LHCN-M2 (cell line): ENCODE measurements around the gene TTC14. TPM values are rescaled to one million over a fixed set of nuclear protein-coding genes. Genes with fewer than 3 reads are reported as not detected.
A peak's percentile ranks its signal among the peaks of the same experiment; 100 is the strongest.
"Not testable (repeated sequence)": the region's sequence is repeated elsewhere in the genome, so short reads cannot be mapped to it uniquely, and the experiment has no call there.

Experiments
- DNase-seq: peaks from one replicate; pipeline ENCODE4 v3.0.0-alpha.2; 2012; ENCODE audit warnings: low read depth
- polyA plus RNA-seq: library from polyadenylated mRNA; unstranded; fragments of >200 nt; gene quantifications from one replicate; pipeline ENCODE4 v1.2.1, GENCODE V29; 2012; ENCODE audit warnings: missing spikeins
- total RNA-seq: library from RNA; depleted of rRNA; stranded (reverse); fragments of >200 nt; gene quantifications from 2 replicates; pipeline ENCODE4 v1.2.3, GENCODE V29; 2014; rRNA removed

The TTC14 gene
- total RNA-seq, result 16.3 and 16.8 TPM in 2 replicates
- polyA plus RNA-seq, result 6.6 TPM

GRCh38 chr3:180601688-180602666 lies at the start of gene TTC14:
Gene TTC14, plus strand, starts transcription at chr3:180602163. Its CDS starts 99 bp downstream, at chr3:180602262.
- DNase-seq, result peak; percentile 93

DNA sequence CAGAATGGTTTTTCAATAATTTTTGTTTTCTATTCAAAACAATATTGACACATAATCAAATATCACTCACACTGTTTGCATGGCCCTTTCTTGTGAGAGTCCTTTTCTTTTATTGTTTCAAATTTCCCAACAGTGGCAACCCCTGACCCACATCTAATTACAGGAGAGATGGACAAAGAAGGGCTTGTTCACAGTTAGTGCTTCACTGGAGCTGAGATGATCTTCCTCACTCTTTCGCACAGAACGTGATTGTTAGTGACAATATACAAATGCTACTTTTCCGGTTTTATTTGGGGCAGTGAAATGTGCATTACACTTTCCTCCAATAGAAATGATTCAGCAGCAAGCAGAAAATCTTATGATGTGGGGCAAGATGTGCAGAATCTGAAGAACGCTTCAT lies 38.6 kb upstream of the TTC14 start:
- DNase-seq, result no peak

DNA sequence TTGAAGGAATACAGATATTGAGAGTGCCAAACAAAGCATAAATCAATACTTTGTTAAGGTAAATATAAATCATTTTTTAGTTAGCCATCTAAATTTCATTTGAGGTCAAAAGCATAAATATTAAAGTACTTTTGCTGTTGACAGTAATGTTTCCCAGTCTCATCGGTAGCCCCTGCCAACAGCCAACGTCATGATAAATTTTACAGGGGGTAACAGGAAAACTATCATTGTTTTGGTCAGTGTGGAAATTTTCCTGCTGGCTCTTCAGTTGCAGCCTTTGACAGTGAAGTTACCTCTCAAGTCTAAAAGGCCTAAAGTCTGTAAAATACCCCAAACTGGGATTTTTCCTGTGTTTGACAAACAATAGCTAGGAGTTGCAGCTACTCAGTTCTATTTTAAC lies 37.3 kb upstream of the TTC14 start:
- no peak for DNase-seq

DNA sequence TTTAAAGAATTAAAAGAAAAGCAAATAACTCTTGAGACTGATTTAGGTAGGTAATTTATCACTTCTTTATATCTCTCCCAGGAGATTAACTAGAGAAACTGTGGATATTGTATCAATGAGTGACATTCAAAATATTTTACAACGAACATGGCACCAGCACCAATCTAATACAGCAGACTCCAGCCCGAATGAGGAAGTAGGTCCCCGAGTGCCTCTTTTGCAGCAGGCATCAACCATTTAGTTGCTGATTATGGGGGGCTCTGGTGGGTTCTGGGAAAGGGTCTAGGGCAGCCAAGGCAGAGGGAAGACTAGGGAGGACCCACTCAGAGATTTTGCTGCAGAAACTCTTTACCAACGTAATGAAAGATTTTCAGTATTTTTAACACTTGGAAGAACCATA lies 31.7 kb upstream of the TTC14 start:
- no peak for DNase-seq

DNA sequence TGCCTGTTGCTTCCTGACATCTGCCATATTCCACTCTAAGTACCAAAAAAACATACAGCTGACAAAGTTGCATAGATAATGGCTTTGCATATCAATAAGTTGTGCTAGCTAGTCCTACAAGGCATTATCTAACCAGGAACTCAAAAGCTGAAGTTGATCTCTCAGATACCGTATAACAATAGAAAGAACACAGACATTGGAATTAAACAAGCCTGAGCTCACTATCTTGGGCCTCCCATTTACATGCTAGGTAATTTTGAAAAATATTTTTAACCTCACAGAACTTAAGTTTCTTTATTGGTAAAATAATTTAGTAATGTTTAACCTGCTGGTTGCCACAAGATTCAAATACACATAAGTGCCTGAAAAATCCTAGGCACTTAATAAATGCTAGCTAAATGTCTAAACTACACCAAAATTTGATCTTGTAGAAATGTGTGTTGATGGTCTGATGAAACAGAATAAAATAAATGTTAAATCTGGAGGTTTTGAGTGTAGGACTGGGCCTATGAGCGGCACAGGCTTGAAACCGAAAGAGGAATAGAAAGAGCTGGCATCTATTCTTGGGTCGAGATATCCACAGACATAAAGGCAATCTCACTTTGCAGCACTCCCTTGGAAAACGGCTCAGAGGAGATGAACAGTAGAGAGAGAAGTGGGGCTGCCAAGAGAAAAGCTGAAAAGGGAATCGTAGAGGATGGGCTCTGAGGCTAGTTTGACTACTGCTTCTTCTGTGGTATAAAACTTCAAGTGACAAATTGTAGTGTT lies 29.9 kb upstream of the TTC14 start:
- DNase-seq, result peak; percentile 6

- DNase-seq, result no peak
These were observed 26.4 kb upstream of the TTC14 start for GRCh38 chr3:180575571-180575970.

DNA sequence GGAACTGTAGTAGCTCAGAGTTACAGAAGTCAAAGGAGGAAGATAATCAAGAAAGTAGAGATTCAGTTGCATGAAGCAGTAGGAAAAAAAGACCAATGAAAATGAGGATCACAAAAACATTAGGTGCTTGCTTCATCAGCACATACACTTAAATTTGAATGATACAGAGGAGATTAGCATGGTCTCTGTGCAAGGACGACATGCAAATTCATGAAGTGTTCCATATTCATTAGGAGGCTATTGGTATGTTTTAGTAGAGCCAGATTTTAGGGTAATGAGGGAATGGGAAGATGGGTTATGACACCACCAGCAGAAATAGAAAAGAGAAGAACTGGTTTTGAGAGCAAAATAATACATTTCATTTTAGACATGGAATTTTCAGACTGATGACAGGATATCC lies 21.0 kb upstream of the TTC14 start:
- DNase-seq, result no peak

DNA sequence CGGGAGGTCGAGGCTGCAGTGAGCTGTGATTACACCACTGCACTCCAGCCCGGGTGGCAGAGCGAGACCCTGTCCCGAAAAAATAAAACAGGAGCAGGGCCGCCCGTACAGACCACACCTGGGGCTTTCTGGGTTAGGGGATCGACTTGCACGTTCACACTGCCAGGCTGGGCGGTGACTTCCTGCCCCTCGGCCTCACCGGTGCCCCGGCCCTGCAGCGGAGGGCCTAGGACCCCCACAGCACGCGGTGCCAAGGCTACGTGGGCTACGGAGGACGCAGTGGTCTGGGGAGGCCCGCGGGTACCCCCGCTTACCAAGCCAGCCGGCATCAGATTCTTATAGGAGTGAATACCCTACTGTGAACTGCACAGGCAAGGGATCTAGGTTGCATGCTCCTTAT lies 11.6 kb upstream of the TTC14 start:
- no peak for DNase-seq

GRCh38 chr3:180593631-180594030 lies 8.3 kb upstream of the TTC14 start:
- DNase-seq, result not testable (repeated sequence)

- DNase-seq, result peak; percentile 43
These were observed 7.1 kb upstream of the TTC14 start for GRCh38 chr3:180594631-180595558.

DNA sequence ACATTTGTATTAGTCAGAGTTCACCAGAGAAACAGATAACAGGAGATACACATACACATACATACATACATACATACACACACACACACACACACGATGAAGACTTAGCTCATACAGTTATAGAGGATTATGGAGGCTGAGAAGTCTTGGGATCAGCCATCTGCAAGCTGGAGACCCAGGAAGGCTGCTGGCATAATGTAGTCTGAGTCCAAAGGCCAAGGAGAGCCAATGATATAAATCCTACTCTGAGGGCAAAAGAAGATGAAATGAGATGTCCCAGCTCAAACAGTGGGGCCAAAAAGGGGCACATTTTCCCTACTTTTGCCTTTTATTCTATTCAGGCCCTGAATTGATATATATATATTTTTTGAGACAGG lies 6.4 kb upstream of the TTC14 start:
- no peak for DNase-seq

DNA sequence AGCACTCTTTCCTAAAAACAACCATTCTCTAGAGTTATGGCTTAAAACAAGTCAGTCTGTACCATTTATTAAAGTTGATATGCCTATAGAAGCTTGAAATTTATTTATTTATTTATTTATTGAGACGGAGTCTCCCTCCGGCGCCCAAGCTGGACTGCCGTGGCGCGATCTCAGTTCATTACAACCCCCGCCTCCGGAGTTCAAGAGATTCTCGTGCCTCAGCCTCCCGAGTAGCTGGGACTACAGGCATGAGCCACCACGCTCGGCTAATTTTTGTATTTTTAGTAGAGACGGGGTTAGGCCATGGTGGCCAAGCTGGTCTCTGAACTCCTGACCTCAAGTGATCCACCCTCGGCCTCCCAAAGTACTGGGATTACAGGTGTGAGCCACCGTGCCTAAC lies 1.5 kb upstream of the TTC14 start:
- no peak for DNase-seq

DNA sequence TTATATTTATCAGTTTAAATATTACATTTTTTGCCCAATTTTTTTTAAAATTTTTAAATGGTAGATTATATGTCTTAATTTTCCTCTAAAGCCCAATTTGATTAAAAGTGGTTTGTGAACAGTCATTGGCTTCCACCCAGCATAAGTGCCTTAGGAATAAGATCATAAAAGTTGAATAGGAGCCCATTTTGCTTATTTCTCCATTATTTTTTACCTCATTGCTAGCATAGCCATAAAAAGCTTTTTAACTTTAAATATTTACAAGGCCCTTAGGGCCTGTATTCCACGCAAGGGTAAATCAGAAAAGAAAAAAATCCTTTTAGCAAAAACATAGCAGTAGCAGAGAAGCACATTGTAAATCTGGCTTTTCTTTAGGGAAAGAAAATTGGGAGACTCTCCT lies 9.0 kb downstream of the TTC14 start:
- no peak for DNase-seq

- no peak for DNase-seq
These were observed 10.4 kb downstream of the TTC14 start for GRCh38 chr3:180612364-180612763.

- peak; percentile 5 for DNase-seq
These were observed 14.0 kb downstream of the TTC14 start for GRCh38 chr3:180615954-180616353.

DNA sequence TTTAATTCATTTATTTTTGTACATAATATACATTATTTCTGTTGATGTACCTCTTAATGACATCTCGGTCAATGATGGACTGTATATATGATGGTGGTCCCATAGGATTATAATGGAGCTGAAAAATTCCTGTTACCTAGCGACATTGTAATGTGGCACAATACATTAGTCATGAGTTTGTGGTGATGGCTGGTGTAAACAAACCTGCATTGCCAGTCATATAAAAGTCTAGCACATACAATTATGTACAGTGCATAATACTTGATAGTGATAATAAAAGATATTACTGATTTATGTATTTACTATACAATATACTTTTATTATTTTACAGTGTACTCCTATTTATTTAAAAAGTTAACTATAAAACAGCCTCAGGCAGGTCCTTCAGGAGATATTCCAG lies 15.1 kb downstream of the TTC14 start:
- DNase-seq, result peak; percentile 29

DNA sequence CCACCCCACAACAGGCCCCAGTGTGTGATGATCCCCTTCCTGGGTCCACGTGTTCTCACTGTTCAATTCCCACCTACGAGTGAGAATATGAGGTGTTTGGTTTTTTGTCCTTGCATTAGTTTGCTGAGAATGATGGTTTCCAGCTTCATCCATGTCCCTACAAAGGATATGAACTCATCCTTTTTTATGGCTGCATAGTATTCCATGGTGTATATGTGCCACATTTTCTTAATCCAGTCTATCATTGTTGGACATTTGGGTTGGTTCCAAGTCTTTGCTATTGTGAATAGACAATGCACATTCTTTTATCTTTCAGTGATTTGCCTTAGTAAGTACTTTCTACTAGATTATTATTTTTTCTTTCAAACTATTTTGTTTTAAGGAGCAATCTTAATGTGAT lies 16.6 kb downstream of the TTC14 start:
- not testable (repeated sequence) for DNase-seq

DNA sequence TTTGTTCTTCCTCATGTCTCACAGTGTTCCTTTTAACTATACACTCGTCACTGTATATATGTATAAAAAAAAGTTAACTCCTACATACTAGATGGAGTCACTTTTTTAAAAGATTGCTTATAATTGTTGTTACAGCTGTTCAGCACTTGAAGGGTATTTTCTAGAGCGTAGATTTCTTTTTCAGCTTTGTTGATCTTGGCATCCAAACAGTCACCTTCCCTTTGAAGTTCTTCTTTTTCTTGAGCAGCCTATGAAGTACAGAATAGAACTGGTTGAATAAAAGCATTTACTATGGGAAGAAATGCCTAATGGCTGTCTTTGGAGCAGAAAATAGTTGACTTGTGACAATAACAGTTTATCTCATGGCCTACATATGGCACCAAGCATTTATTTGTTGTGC lies 17.8 kb downstream of the TTC14 start:
- DNase-seq, result peak; percentile 82

GRCh38 chr3:180624714-180625113 lies 22.8 kb downstream of the TTC14 start:
- no peak for DNase-seq

GRCh38 chr3:180626844-180627243 lies 24.9 kb downstream of the TTC14 start:
- DNase-seq, result no peak

DNA sequence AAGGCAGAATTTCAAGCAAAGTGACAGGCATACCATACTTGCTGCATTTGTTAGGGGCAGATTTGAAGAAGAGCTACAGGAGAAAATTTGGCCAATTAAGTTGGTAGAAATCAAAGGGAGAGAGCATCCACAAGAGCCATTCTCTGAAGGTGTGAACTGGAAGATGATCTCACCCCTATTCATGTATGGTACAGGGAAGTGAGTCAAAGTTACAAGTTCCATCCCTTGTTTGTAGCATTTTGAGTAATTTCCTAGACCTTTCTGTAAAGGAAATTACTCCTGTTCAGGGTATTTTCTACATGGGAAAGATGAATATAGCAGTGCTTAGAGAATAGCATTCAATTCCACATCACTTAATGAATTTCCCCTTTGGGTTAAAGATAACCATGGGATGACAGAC lies 28.4 kb downstream of the TTC14 start:
- DNase-seq, result no peak
